GM12875 (cell line): ENCODE measurements around the gene LBR.
A peak's percentile ranks its signal among the peaks of the same experiment; 100 is the strongest.

Source experiments
- H3K4me3 ChIP-seq: one replicate; pipeline ENCODE4 v1.5.1; 2011; ENCODE audit warnings: low read depth, low read length, control low read depth
- CTCF ChIP-seq: IDR thresholded peaks from 2 replicates; pipeline ENCODE4 v1.5.1; 2011; ENCODE audit warnings: low read depth, mild to moderate bottlenecking, control low read depth, inconsistent platforms, low read length, moderate library complexity, borderline replicate concordance; ENCODE audit not compliant: insufficient read depth

LBR gene

DNA sequence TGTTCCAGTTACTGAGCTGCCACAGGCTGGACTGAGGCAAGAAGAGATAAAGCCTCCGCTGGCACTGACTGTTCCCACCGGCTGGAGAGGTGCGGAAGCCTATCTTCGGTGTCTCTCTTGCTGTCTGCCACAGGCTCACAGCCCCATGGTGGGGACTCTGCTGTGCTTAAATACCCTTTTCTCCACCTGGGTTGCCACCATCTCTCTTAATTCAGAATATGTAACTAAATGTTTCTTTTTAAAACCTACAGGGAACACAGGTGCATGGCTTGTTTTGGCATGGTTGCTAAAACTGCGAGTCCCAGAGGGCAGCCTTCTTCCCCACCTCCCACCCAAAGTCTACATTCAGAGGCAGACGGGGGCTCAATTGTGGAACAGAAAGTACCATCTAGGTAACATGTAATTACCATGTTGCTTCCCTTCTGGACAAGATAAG, 8.1 kb upstream of the LBR start:
- no peak for TF ChIP-seq CTCF
- no peak overlapping the region for H3K4me3 ChIP-seq

- no peak for TF ChIP-seq CTCF
- no peak overlapping the region for H3K4me3 ChIP-seq
Measured at GRCh38 chr1:225435487-225435886, 7.6 kb upstream of the LBR start.

DNA sequence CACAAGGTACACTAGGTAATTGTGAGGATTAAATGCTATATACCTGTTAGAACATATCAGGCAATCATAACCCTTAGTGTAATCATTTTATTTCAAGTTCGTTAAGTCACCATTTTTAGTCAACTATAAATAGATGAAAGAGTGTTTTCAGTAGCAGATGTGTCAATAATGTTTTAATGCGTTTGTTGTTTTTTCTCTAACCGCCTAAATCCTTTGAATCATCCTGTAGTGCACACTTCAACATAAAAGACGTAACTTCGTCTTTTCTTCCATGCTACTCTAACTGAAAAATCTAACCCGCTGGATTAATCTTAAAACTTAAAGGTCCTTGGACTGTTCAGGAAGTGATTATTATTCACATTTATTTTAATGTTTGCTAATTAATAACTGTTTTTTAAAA, 7.2 kb upstream of the LBR start:
- no peak overlapping the region for H3K4me3 ChIP-seq
- no peak for TF ChIP-seq CTCF

DNA sequence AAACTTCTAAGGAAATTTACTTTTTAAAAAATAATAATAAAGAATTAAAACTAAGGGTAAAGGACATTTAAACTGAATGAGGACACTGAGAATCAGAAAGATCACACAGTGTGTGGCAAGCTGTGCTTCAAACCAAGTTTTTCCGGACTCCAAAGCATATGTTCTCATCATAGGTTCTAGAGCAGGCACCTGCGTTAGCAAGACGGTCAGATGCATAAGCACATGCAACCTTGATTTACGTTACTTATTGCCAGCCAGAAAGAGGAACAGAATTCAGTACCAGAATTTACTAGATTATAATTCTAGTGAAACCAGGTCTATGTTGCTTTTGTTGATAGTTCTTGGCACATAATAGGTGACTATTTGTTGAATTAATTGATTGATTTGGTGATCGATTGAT, 6.2 kb upstream of the LBR start:
- no peak overlapping the region for H3K4me3 ChIP-seq

GRCh38 chr1:225431081-225431863, 3.4 kb upstream of the LBR start:
- no peak for TF ChIP-seq CTCF
- H3K4me3 ChIP-seq = no peak overlapping the region

More for the DNA sequence above, 6.2 kb upstream of the LBR start:
- TF ChIP-seq CTCF = no peak

DNA sequence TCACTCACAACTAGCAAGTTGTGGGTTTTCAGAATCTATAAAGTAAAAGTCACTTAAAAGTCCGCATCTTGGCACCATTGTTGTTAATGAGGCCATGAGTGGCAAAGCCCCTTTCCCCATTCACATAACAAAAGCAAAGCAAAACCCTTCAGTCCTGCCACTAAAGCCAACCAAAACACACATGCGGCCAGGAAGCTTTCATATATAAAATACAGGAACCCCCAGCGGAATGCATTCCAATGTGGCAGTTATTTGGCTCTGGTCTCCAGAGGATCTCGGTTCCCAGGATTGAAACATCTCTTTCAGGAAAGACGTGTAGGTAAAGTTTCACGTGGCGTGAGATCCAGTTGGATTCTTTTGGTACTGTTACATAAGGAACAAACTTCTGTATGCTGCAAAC, 2.5 kb upstream of the LBR start:
- TF ChIP-seq CTCF = no peak
- no peak overlapping the region for H3K4me3 ChIP-seq

DNA sequence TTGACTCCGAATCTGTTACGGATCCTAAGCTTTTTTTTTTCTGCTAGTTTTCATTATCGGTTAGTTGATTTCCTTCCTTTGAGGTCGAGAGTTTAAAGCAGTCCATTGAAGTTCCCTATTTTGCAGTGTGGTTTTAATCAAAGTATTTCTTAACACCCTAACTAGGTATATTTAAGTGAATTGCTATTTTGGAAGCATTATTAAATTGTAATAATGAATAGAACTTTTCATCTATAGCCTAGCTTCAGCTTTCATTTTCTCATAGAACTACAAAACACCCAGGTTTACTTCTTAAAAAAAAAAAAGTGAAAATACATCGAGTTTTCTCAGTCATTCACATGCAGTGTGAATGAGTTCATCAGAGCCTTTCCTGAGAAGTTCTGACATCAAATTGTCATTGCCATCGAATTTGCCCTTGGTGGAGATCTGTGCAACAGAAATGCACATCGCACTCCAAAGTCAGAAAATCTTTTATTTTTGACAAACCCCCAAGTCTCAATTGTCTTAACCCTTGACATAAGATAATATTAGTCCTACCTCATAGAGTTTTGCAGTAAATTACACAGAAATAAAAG, 1.1 kb upstream of the LBR start:
- peak overlapping the region; percentile 74 for H3K4me3 ChIP-seq
- TF ChIP-seq CTCF = no peak
